Neutrophil (primary cell): ENCODE measurements around the gene INTS6L.

Source experiments
- H3K27ac ChIP-seq: fragments of 200-600 bp; sonication (generic); 2 replicates; pipeline ENCODE4 v1.5.1; 2016; ENCODE audit warnings: mild to moderate bottlenecking, moderate library complexity
- H3K27me3 ChIP-seq: fragments of 200-600 bp; sonication (generic); 2 replicates; pipeline ENCODE4 v1.6.0; 2016; ENCODE audit warnings: mild to moderate bottlenecking
- H3K36me3 ChIP-seq: fragments of 200-600 bp; sonication (generic); 2 replicates; pipeline ENCODE4 v1.5.1; 2017
- H3K4me1 ChIP-seq, 2 experiments: fragments of 200-600 bp in 1 of 2; sonication (generic) in 1 of 2; 1 replicate in 1 of 2; 2 replicates in 1 of 2; pipeline versions ENCODE4 v1.5.1 to v1.6.1; 2013 to 2016; ENCODE audit warnings: low read depth in 1 of 2, low read length in 1 of 2, mild to moderate bottlenecking in 1 of 2, moderate library complexity in 1 of 2; ENCODE audit not compliant: control insufficient read depth in 1 of 2, insufficient read depth in 1 of 2
- H3K4me3 ChIP-seq, 2 experiments: fragments of 200-600 bp in 1 of 2; sonication (generic) in 1 of 2; 1 replicate in 1 of 2; 2 replicates in 1 of 2; pipeline ENCODE4 v1.5.1; 2013 to 2016; ENCODE audit warnings: low read depth in 1 of 2, low read length in 1 of 2, mild to moderate bottlenecking in 1 of 2, moderate library complexity in 1 of 2
- H3K9me3 ChIP-seq: fragments of 200-600 bp; sonication (generic); 2 replicates; pipeline ENCODE4 v1.5.1; 2016
- TF ChIP-seq, protein P1 (sequence below): fragments of 200-600 bp; sonication (generic); IDR thresholded peaks from 2 replicates; pipeline ENCODE4 v1.5.1; 2016; ENCODE audit warnings: antibody characterized with exemption

The INTS6L gene

DNA sequence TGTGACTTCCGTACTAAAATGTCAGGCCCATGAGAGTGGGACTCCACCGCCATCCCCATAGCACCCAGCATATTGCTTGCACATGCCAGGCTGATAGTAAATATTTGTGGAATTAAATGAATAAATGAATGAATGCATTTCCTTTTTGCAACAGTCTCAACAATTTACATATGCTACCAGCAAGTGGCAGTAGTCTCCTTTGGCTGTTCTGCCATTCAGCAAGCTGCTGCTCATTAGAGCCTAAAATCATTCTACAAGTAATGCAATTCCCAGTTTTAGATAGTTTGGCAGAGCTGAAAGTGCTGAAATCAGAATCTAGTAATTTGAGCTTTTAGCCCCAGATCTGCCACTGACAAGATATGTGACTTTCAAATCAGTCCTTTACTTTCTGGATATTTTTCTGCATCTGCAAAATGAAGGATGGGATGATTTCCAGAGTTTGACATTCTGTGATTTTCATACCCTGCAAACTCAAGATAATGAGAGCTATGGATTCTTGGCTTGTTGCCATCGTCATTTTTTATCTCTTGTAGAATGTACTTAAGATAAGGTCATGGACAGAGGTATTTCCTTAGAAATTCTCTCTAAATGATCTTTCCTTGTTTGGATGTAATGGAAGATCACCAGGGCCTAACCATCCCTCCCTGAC lies 35.7 kb upstream of the INTS6L start:
- Histone ChIP-seq H3K36me3 (no peaks in the 10 kb centered on the region), H3K27me3 (no peaks in the 10 kb centered on the region), H3K27ac (no peak overlapping the region), H3K9me3 (no peaks in the 10 kb centered on the region), H3K4me1 (no peaks in the 10 kb centered on the region), H3K4me3 (no peak overlapping the region)
- TF ChIP-seq, protein P1, sequence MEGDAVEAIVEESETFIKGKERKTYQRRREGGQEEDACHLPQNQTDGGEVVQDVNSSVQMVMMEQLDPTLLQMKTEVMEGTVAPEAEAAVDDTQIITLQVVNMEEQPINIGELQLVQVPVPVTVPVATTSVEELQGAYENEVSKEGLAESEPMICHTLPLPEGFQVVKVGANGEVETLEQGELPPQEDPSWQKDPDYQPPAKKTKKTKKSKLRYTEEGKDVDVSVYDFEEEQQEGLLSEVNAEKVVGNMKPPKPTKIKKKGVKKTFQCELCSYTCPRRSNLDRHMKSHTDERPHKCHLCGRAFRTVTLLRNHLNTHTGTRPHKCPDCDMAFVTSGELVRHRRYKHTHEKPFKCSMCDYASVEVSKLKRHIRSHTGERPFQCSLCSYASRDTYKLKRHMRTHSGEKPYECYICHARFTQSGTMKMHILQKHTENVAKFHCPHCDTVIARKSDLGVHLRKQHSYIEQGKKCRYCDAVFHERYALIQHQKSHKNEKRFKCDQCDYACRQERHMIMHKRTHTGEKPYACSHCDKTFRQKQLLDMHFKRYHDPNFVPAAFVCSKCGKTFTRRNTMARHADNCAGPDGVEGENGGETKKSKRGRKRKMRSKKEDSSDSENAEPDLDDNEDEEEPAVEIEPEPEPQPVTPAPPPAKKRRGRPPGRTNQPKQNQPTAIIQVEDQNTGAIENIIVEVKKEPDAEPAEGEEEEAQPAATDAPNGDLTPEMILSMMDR: peak; percentile 11

DNA sequence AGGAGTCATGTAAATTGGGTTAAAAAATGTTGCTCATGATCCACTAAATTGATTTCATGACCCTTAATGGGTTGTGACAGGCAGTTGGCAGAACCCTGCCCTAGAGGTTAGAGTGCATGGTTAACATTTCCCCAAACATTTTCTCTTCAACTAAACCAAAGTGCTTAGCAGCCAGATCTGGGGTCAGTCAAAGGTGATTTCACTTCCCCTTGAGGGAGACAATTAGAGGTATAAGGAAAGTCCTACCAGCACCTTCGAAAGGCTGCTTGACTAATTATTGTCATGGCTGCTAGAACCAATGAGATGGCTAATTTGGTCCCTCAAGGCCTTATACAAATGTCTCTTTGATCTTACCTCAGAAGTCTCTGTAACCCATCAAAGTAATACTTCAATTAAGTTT lies 30.9 kb upstream of the INTS6L start:
- no peaks in the 10 kb centered on the region for H3K36me3 ChIP-seq
- H3K4me3 ChIP-seq: no peak overlapping the region
- H3K9me3 ChIP-seq: no peaks in the 10 kb centered on the region
- no peak overlapping the region for H3K27ac ChIP-seq
- H3K27me3 ChIP-seq: no peaks in the 10 kb centered on the region
- H3K4me1 ChIP-seq: no peaks in the 10 kb centered on the region
- TF ChIP-seq, protein P1: no peak

- H3K4me1 ChIP-seq: no peaks in the 10 kb centered on the region
- TF ChIP-seq, protein P1: no peak
- no peaks in the 10 kb centered on the region for H3K9me3 ChIP-seq
- no peak overlapping the region for H3K27ac ChIP-seq
- H3K4me3 ChIP-seq: no peak overlapping the region
- H3K36me3 ChIP-seq: no peaks in the 10 kb centered on the region
- no peaks in the 10 kb centered on the region for H3K27me3 ChIP-seq
Observed at GRCh38 chrX:135490979-135491514, 29.4 kb upstream of the INTS6L start.

DNA sequence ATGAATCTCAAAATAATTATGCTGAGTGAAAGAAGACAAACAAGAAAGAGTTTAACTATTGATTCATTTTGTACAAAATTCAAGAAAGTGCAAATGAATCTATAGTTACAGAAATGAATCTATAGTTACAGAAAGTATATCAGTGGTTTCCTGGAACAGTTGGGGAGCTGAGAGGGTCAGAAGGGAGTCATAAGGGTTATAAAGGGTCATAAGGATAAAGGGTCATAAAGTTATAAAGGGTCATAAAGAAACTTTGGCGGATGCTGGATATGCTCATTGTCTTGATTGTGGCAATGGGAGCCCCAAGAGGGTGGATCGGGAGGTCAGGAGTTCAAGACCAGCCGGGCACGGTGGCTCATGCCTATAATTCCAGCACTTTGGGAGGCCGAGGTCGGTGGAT lies 26.0 kb upstream of the INTS6L start:
- H3K4me3 ChIP-seq: no peak overlapping the region
- H3K27ac ChIP-seq: no peak overlapping the region
- H3K9me3 ChIP-seq: no peaks in the 10 kb centered on the region
- no peaks in the 10 kb centered on the region for H3K27me3 ChIP-seq
- H3K36me3 ChIP-seq: no peaks in the 10 kb centered on the region
- H3K4me1 ChIP-seq: no peaks in the 10 kb centered on the region
- TF ChIP-seq, protein P1: no peak

GRCh38 chrX:135497736-135498135 lies 22.7 kb upstream of the INTS6L start:
- no peaks in the 10 kb centered on the region for H3K27me3 ChIP-seq
- TF ChIP-seq, protein P1: no peak

More at GRCh38 chrX:135497736-135498135, 22.7 kb upstream of the INTS6L start:
- H3K4me1 ChIP-seq: no peaks in the 10 kb centered on the region
- no peaks in the 10 kb centered on the region for H3K36me3 ChIP-seq
- no peak overlapping the region for H3K27ac ChIP-seq
- no peaks in the 10 kb centered on the region for H3K9me3 ChIP-seq
- no peak overlapping the region for H3K4me3 ChIP-seq
